SK-N-MC (cell line): Measurements from ENCODE around the gene KYNU.

Source experiments
- EZH2 ChIP-seq: fragments of 200-600 bp; sonication (generic); IDR thresholded peaks from one replicate; pipeline ENCODE4 v1.6.1; 2017; ENCODE audit warnings: antibody characterized with exemption
- FOXP2 ChIP-seq: optimal IDR thresholded peaks from 2 replicates; pipeline ENCODE3; 2011; ENCODE audit warnings: mild to moderate bottlenecking, moderate library complexity; ENCODE audit not compliant: insufficient read depth; ENCODE audit errors: extremely low read length, control extremely low read depth
- POLR2AphosphoS5 ChIP-seq: IDR thresholded peaks from 2 replicates; pipeline ENCODE4 v1.6.1; 2012; ENCODE audit warnings: mild to moderate bottlenecking, low read depth, low read length, borderline replicate concordance

DNA sequence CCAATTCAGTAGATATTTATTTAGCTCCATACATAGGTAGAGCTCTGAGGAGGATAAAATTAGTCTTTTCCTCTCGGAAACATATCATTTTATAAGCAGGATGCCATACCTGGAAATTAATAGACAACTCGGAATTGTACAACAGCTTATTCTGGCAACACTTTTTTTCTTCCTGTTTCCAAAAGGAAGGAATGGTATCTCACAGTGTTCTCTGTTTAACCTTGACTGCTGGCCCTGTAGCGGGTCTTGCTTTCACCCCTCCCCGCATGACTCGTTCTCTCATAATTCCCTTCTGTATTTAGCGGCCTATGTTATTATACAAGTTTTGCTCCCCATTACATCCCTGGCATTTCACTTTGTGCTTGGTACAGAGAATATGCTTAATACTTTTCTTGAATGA lies 2.5 kb upstream of the KYNU start:
- TF ChIP-seq EZH2, result no peak
- TF ChIP-seq POLR2AphosphoS5, result no peak
- TF ChIP-seq FOXP2, result no peak
